Loucy (cell line): ENCODE data around the gene CELF4.

Source experiments
- CTCF ChIP-seq: fragments of 200-600 bp; sonication (generic); conservative IDR thresholded peaks from 2 replicates; pipeline ENCODE4 v1.5.1; 2014; ENCODE audit warnings: mild to moderate bottlenecking, antibody characterized with exemption, low read length
- EZH2phosphoT487 ChIP-seq: fragments of 200-600 bp; IDR thresholded peaks from 2 replicates; pipeline ENCODE4 v1.6.1; 2018; ENCODE audit warnings: antibody characterized with exemption, mild to moderate bottlenecking, moderate library complexity, borderline replicate concordance

DNA sequence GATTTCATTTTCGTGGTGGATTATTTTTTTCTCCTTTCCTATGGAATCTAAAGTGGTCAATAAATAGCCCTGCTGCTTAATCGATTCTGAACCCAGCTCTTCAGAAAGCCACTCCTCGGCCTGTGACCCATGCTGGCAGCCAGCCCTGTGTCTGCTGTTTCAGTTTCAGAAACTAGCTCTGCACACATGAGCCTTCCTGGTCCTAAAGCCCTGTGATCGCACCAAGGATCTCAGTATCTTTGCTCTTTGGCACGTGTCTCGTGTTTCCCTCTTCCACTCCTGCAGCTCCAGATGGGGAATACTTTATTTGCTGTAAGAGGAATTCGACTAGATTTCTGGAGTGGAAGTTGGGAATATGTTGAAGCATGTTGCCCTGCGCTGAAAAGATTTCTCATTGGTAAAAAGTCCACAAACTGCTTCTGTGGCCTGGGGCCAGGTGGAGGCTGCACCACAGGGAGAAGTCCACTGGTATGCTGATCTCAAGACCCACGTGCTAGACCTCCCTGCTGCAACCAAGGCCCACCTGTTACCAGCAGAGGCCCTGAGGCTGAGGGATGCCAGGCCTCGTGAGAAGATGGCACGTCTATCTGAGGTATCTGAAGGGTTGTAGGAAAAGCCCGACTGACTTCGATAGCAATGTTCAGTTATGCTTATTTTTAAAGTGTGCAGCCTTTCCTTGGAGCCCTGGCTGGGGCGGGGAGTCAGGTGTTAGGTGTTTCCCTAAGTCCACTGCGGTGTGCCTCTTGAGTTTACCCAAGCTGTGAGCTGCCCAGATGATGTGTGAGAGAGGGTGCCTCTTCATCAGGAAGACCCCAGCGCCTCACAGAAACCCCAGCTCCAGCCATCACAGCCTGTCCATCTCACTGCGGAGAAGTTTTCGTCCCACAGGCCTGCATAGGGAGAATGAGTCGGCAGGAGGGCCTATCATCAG, 33.6 kb upstream of the CELF4 start:
- TF ChIP-seq CTCF (no peak), EZH2phosphoT487 (no peak)
